Cardiac fibroblast (primary cell): ENCODE results near the gene IRS2.

ENCODE experiments used
- DNase-seq, 2 donors: peaks; one replicate each; pipeline versions ENCODE4 v3.0.0 to v3.0.0-alpha.2; 2010; ENCODE audit warnings: low read depth in 2 of 2
- H3K4me3 ChIP-seq, 2 donors: replicated peaks in 1 of 2; 1 replicate in 1 of 2; 2 replicates in 1 of 2; pipeline ENCODE4 v1.5.1; 2011; ENCODE audit warnings: low read depth in 2 of 2, low read length in 2 of 2, mild to moderate bottlenecking in 2 of 2, moderate library complexity in 1 of 2
- TF ChIP-seq, protein P1 (sequence below): IDR thresholded peaks from one replicate; pipeline ENCODE4 v1.5.1; 2011; ENCODE audit warnings: low read depth, mild to moderate bottlenecking, low read length, inconsistent platforms

Gene IRS2

DNA sequence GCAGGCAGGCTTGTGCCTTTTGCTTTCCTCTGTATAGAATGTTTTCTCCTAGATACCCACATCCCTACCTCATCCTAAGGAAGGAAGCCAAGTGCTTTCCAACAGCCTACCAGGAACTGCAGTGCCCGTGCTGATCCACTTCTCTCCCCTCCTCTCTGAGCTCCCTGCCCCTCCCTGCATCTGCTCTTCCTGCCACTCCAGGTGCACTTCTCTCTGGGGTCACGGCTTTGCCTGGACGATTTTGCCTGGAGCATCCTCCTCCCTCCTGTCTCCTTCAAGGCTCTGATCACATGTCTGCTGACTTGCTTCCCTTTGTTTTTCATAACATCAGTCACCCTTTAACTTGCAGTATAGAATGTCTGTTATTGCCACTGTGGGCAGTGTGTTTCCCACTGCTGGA, 34.7 kb upstream of the IRS2 start:
- TF ChIP-seq, protein P1, sequence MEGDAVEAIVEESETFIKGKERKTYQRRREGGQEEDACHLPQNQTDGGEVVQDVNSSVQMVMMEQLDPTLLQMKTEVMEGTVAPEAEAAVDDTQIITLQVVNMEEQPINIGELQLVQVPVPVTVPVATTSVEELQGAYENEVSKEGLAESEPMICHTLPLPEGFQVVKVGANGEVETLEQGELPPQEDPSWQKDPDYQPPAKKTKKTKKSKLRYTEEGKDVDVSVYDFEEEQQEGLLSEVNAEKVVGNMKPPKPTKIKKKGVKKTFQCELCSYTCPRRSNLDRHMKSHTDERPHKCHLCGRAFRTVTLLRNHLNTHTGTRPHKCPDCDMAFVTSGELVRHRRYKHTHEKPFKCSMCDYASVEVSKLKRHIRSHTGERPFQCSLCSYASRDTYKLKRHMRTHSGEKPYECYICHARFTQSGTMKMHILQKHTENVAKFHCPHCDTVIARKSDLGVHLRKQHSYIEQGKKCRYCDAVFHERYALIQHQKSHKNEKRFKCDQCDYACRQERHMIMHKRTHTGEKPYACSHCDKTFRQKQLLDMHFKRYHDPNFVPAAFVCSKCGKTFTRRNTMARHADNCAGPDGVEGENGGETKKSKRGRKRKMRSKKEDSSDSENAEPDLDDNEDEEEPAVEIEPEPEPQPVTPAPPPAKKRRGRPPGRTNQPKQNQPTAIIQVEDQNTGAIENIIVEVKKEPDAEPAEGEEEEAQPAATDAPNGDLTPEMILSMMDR, result no peak
- no peak for DNase-seq

GRCh38 chr13:109819874-109820273, 33.5 kb upstream of the IRS2 start:
- H3K4me3 ChIP-seq, result no peak overlapping the region
- DNase-seq, result no peak
- TF ChIP-seq, protein P1, result no peak

More for the DNA sequence above, 34.7 kb upstream of the IRS2 start:
- no peak overlapping the region for H3K4me3 ChIP-seq

DNA sequence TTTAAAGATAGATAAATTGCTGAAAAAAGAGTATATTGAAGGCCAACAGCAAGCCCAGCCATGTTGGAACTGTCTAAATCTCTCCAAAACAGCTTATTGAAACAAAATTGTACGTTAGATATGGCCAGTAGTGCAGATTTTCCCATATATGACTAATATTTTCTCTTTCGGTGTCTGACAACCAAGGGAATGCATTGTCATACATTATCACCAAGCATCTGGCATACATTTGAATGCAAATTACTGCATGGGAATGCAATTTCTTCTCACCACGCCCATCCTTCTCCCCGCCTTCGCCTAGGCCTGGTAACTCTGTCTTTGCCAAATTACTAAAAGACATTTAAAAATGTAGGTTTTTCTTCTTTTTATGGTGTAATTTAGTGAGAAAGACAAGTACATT, 32.5 kb upstream of the IRS2 start:
- TF ChIP-seq, protein P1, result no peak
- peak; percentile 22 to 56 for DNase-seq
- no peak overlapping the region for H3K4me3 ChIP-seq

GRCh38 chr13:109817591-109818535, 31.5 kb upstream of the IRS2 start:
- TF ChIP-seq, protein P1, result no peak
- no peak for DNase-seq
- H3K4me3 ChIP-seq, result no peak overlapping the region

DNA sequence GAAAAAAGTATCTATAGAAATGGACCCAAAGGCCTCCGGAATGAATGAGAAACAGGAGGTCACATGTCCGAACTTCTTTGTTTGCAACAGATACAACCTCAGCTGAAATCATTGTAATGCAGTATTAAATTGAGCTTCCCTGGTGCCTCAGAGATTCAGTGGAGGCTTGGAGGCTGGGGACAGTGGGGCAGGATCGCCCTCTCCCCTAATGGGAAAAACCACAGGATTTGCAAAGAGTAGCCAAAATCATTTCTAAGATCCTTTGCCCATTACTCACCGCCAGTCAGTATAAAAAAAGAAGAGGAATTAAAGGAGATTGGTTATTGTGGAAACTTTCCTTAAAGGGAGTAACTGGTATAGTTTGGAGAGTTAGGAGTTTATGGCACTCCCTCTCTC, 30.4 kb upstream of the IRS2 start:
- DNase-seq, result peak in 1 of 2 donors; percentile 25
- H3K4me3 ChIP-seq, result no peak overlapping the region
- TF ChIP-seq, protein P1, result no peak

DNA sequence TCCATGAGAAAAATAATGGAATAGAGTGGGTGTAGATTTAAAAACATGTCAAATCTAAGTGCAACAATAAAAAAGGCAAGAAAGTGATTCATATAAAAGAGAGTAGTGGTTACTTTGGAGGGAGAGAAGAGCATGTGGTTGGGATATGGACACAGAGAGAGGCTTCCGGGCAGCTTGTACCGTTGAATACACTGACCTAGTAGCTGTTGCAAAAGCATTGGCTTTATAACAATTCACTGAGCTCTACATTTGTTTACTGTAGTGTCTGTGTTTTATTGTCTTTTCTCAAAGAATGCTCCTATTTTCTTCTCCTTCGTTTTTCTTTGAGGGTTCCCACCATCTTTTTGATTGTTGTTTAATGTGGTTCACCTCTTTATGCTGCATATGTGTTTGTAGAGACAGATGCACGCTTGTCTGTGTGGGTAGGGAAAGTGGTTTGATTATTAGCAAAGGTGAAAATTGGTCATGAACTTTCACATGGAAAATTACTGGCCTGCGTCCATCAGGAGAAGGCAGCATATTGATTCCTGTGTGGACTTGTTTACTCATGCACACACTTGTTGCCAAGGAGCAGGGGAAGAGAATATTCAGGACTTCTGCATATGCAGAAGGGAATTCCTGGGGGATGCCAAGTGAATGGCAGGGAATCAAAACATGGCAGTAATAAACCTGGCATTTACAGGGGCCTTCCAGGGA, 29.9 kb upstream of the IRS2 start:
- H3K4me3 ChIP-seq, result no peak overlapping the region
- TF ChIP-seq, protein P1, result no peak
- peak in 1 of 2 donors; percentile 13 for DNase-seq
